HG02981 (cell line): Measurements from ENCODE around the gene SH2D6.
"Not testable (repeated sequence)": the region's sequence is repeated elsewhere in the genome, so short reads cannot be mapped to it uniquely, and the experiment has no call there.

ENCODE experiments used
- ATAC-seq: cut with Tn5 transposase; IDR thresholded peaks from one replicate; pipeline ENCODE4 v1.9.1; 2021; ENCODE audit warnings: mild to moderate bottlenecking, moderate library complexity; ENCODE audit not compliant: unreplicated experiment

Gene SH2D6

DNA sequence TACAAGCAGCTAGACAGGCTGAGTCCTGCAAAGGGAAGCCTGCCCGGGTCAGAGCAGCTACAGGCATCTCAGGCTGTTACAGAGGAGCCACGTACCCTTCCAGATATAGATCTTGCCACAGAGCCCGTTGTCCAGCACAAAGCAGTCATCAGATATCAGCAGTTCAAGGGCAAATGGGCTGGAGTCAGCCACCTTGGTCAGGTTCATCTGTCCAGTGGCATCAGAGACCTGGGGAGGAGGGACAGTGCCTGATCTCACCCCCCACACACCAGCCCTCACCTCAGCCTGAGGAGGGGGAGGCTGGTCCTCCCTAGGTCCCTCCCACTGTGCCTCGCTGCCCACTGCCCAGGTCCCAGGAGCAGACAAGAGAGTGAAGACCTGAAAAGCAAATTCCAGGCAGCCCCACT, 20.6 kb upstream of the SH2D6 start:
- ATAC-seq: no peak

- no peak for ATAC-seq
Measured at GRCh38 chr2:85398426-85399182, 19.9 kb upstream of the SH2D6 start.

DNA sequence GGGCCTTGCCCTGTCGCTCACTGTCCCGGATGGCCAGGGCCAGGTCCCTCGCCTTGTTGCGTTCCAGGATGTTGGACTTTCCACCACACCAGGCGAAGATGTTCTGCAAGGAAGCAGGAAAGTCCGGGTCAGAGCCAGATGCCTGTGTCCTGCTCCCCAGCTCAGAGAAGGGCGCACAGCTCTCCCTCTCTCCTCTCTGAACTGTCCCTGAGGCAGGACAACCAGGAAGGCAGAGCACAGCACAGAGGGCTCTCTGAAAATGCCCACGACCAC, 19.4 kb upstream of the SH2D6 start:
- no peak for ATAC-seq

GRCh38 chr2:85400023-85400422, 18.5 kb upstream of the SH2D6 start:
- no peak for ATAC-seq

DNA sequence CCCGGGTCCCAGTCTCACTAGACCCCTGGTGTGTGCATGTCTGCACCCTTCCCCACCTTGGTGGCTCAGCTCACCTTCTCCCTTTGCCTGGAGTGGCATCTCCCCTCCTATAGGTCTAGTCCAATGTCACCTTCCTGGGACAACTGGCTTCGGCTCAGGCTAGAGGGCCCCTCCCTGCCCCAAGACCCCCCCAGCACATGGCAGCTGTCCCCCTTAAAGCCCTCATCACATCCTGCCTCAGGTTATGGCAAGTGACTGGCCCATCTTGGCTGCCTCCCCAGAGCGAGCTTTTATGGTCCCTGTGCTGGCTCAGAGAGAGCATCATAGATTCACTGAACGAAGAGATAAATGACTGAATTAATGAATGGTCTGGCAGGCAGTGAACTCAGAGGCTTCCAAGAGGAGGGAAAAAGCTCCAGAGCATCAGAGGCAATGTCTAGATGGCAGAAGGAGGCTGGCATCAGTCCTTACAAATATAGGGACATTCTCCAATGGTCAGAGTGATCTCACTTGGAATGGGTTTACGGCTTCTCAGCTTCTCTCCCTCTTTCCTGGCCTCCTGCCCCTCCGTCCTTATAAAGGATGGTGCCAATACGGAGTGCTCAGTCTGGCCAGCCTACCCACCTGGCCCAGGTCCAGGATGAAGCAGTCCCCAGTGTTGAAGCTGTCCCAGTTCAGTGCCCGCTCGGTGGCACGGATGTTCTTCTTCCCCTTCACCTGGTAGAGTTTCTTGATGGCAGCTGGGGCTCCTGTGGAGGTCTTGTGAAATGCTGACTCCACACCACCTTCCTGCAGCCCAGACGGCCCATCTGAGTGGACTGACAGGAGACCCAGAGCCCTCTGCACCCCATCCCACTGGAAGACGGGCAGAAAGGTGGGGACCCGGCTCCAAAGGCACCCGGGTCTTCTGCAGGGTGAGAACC, 17.7 kb upstream of the SH2D6 start:
- ATAC-seq: no peak

DNA sequence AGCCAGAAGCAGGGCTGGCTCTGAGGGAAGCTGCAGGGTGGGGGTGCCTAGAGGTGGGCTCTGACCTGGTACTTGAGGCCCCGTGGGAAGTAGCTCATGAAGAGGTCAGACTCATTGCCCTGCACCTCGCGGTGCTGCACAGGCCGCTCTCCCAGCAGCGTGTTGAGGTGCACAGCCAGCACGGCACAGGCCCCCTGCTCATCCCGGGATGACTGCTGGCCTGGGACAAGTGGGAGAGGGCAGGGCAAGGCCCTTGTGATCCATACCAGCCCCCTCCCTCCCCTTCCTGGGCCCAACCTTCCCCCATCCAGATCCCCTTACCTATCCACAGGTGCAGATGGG, 17.1 kb upstream of the SH2D6 start:
- ATAC-seq: no peak

DNA sequence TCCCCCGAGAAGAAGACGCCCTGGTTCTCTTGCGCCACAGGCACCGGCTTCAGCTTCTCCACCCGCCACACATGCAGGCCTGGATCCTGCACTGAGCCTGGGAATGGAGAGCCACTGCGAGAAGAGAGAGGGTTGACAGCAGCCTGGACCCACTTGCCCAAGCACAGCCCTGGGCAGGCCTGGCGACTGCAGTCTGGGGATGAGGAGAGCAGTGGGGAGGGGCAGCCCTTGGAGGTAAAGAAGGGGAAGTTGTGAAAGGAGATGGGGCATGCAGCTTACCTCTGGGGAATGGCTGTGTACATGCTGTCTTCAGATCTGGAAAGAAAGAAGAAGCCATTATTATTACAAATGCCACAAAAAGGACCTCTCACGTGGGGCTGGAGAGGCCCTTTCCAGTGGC, 16.7 kb upstream of the SH2D6 start:
- ATAC-seq: no peak

- peak; percentile 58 for ATAC-seq
Measured at GRCh38 chr2:85405201-85406059, 13.1 kb upstream of the SH2D6 start.

DNA sequence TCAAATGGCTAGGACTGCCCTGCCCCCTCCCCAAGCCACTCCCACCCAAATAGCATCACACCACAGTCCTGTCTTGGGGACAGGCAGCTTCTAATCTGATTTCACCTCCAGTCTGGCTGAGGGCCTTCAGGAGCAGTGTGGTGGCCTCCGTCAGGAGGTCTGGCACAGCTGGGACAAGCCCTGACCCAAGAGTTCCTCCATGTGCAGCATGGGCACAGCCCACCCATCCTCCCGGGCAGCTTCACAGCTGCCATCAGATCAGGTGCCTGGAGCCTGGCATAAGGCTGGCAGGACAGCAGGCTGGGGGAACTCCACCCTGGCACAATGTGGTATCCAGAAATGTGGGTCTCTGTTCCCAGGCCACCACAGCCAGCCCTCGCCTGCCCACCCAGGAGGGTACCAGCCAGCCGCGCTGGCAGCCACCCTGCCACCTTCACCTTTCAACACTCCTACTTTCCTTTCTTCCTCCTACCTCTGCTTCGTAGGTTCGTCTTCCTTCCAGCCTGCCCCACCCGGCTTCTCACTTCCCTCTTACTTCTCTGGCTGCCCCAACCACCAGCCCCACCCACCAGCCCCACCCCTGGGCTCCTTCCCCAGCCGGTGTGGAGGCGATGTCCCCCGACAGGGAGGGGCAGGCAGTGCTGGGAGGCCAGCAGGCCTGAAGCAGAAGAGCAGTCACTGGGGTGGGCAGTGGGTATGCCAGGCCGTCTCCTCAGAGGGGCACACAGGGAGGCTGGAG, 8.5 kb upstream of the SH2D6 start, which contains the start of gene CAPG:
CAPG (minus strand) TSS at position 522 of the 739 bp plus-strand sequence. CDS start 8,221 bp downstream, outside the sequence.
- ATAC-seq: peak; percentile 53

GRCh38 chr2:85410584-85411404, 7.7 kb upstream of the SH2D6 start:
- ATAC-seq: no peak

GRCh38 chr2:85411405-85411748, 7.1 kb upstream of the SH2D6 start:
- no peak for ATAC-seq

DNA sequence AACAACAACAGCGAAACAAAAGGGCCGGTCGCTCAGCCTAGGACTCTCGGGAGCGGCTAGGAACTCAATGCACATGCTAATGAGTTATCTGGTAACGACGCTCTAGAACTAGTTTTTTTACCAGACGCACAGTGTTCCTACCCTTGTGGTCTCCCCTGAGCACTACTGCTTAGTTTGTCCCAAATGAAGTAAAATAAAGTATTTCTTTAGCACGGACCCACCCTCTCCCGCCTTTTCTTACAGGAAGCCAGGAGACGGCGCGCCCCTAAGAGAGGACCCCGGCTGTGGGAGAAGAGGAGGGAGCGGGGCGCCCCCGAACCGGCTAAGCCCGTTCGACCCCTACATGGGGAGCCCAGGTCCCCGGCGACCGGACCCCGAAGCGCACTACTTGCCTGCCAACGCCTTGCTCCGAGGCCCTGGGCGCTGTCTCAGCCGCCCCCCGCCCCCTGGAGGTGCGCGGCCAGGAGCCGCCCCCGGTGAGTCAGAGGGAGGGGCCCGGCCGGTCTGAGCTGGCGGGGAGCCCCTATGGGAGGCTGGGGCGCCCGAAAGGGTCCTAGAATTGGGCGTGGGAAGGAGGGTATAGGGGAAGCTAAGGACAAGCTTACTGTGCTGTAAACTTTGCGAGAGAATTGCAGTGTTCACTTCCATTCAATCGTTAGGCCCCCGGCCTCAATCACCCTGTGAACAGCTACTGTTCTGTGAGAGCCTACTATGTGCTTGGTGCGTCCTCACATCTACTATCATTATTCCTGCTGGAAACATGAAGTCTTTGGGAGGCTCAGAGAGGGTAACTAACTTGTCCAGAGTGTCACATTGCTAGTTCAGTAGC, 4.7 kb upstream of the SH2D6 start:
- no peak for ATAC-seq

- not testable (repeated sequence) for ATAC-seq
Measured at GRCh38 chr2:85414421-85414759, 4.1 kb upstream of the SH2D6 start.

- ATAC-seq: no peak
Measured at GRCh38 chr2:85414761-85415553, 3.6 kb upstream of the SH2D6 start.

DNA sequence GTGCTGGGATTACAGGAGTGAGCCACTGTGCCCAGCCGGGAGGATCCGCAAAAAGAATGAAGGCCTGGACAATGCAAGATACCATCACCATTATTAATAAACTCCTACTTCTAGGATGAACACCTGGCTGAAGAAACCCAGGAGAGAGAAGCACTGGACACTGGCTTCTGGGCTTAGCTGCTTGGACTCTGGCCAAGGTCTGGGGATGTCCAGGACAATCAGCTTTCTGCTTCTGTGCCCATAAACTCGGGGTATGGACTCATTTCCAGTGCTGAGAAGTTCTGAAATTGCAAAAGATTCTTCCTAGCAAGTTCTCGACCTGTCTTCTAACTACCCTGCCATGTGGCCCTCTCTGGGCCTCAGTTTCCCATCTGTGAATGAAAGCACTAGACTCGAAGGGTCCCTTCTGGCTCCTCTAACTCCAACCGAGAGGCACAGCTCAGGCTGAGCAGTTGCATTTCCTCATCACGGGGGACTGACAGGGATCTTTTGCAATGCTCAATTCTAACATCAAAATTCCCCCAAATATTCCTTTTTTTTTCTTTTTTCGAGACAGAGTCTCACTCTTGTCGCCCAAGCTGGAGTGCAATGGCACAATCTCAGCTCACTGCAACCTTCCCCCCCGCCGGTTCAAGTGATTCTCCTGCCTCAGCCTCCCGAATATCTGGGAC, 2.4 kb upstream of the SH2D6 start:
- ATAC-seq: no peak

GRCh38 chr2:85419009-85419675, 628 bp downstream of the SH2D6 start:
- no peak for ATAC-seq

- ATAC-seq: peak; percentile 52
Measured at GRCh38 chr2:85420536-85421259, 2.2 kb downstream of the SH2D6 start.
